Right lobe of liver (tissue), 6 donors: Measurements from ENCODE around the gene CAMTA1. TPM values are rescaled to one million over a fixed set of nuclear protein-coding genes. Genes with fewer than 3 reads are reported as not detected.

ENCODE experiments used
- ATAC-seq, 4 donors: fragments of 200-7000 bp; cut with Tn5 transposase; one replicate each; pipeline ENCODE4 v1.9.1; 2020; ENCODE audit warnings: mild to moderate bottlenecking in 4 of 4, moderate library complexity in 4 of 4
- DNase-seq, 3 donors: peaks; one replicate each; pipeline ENCODE4 v3.0.0-alpha.2; 2020
- H3K27ac ChIP-seq, 3 donors: fragments of 200-600 bp; one replicate each; pipeline ENCODE4 v1.8.0; 2022
- H3K27me3 ChIP-seq, 2 donors: fragments of 200-600 bp; one replicate each; pipeline ENCODE4 v1.8.0; 2022
- H3K36me3 ChIP-seq, 4 donors: fragments of 200-600 bp; sonication (generic) in 1 of 4; one replicate each; pipeline versions ENCODE4 v1.5.1 to v1.8.0; 2017 to 2022; ENCODE audit warnings: control low read depth in 1 of 4
- H3K4me1 ChIP-seq, 4 donors: fragments of 200-600 bp; sonication (generic) in 1 of 4; one replicate each; pipeline versions ENCODE4 v1.5.1 to v1.8.0; 2017 to 2022; ENCODE audit warnings: control low read depth in 1 of 4
- H3K4me3 ChIP-seq, 3 donors: fragments of 200-600 bp; one replicate each; pipeline ENCODE4 v1.8.0; 2022
- H3K9me3 ChIP-seq, 4 donors: fragments of 200-600 bp; sonication (generic) in 1 of 4; one replicate each; pipeline versions ENCODE4 v1.5.1 to v1.8.0; 2017 to 2022; ENCODE audit warnings: control low read depth in 1 of 4
- CTCF ChIP-seq, 4 donors: fragments of 200-600 bp in 3 of 4; fragments of 450-650 bp in 1 of 4; IDR thresholded peaks; one replicate each; pipeline versions ENCODE4 v1.5.1 to v1.8.0; 2016 to 2022; ENCODE audit warnings: antibody characterized with exemption in 4 of 4, mild to moderate bottlenecking in 2 of 4
- POLR2A ChIP-seq: fragments of 450-650 bp; IDR thresholded peaks from one replicate; pipeline ENCODE4 v1.6.1; 2017; ENCODE audit warnings: antibody characterized with exemption, mild to moderate bottlenecking
- WGBS: methylation state at CpG from one replicate; pipeline ENCODE4 v1.1.6; 2018; ENCODE audit warnings: low coverage, low lambda C conversion rate; ENCODE audit not compliant: insufficient coverage; ENCODE audit errors: missing lambda C conversion rate; 5-methylcytosine and 5-hydroxymethylcytosine counted together
- intact Hi-C, 2 donors: fragments of 100-400 bp; cut with DNase I; formaldehyde crosslinking; loops; one replicate each; pipeline versions ENCODE4 v1.11.2 to v1.14.1; 2022
- total RNA-seq, 6 experiments: library from RNA; depleted of rRNA in 2 of 6; stranded (reverse); fragments of >200 nt in 2 of 6; fragmentation: NEBNext Ultra II Directional in 3 of 6; extraction: Animal tissue kit (Norgen Biotek cat#: 25700) in 3 of 6; gene quantifications; one replicate each; pipeline versions ENCODE4 v1.1.0 to v1.2.4, GENCODE V29; 2016 to 2023
- donor health status: DM: no; HTN: yes; CAD: no.
- donor health status: DM: no; HTN: no; CAD: no.
- donor health status: DM: no; HTN: no; CAD: no.
- donor health status: DM: no; HTN: yes; CAD: no.
- donor health status: DM: no; HTN: yes; CAD: no.

CAMTA1 gene
- total RNA-seq, 6 experiments from 2014 or later = 32.3 to 49.4 (median 37.2) TPM

- Histone ChIP-seq H3K27me3 (no peaks in the 10 kb centered on the region), H3K4me3 (no peak overlapping the region), H3K36me3 (no peaks in the 10 kb centered on the region), H3K9me3 (no peaks in the 10 kb centered on the region), H3K4me1 (no peaks in the 10 kb centered on the region), H3K27ac (no peak overlapping the region)
- ATAC-seq (no peak), DNase-seq (no peak)
- TF ChIP-seq POLR2A (no peak), CTCF (IDR thresholded peaks at IDR 0.05) (no peak)
- intact Hi-C loops = no loop called here
- 71% methylated on average over 2 of the region's 10 CpGs for WGBS
These were observed 407.2 kb downstream of the CAMTA1 start for GRCh38 chr1:7192453-7192852.

GRCh38 chr1:7196036-7196911, 411.0 kb downstream of the CAMTA1 start:
- H3K36me3 ChIP-seq = no peaks in the 10 kb centered on the region
- no peaks in the 10 kb centered on the region for H3K27me3 ChIP-seq
- WGBS = 70% methylated on average over 7 of the region's 7 CpGs
- H3K4me3 ChIP-seq = no peak overlapping the region
- H3K27ac ChIP-seq = no peak overlapping the region
- no peak for TF ChIP-seq CTCF (IDR thresholded peaks at IDR 0.05)
- no peak for TF ChIP-seq POLR2A
- H3K4me1 ChIP-seq = no peaks in the 10 kb centered on the region
- DNase-seq (no peak), ATAC-seq (no peak)
- intact Hi-C loops = no loop called here
- no peaks in the 10 kb centered on the region for H3K9me3 ChIP-seq

- WGBS = 67% methylated on average over 4 of the region's 5 CpGs
These were observed 413.4 kb downstream of the CAMTA1 start for GRCh38 chr1:7198664-7199063.

GRCh38 chr1:7199077-7199779, 414.0 kb downstream of the CAMTA1 start:
- 57% methylated on average over 21 of the region's 27 CpGs for WGBS

More at GRCh38 chr1:7198664-7199063, 413.4 kb downstream of the CAMTA1 start:
- TF ChIP-seq POLR2A = no peak
- TF ChIP-seq CTCF (IDR thresholded peaks at IDR 0.05) = no peak
- DNase-seq (no peak), ATAC-seq (no peak)
- intact Hi-C loops = no loop called here
- no peak overlapping the region for H3K4me3 ChIP-seq
- H3K27ac ChIP-seq = no peak overlapping the region
- no peaks in the 10 kb centered on the region for H3K4me1 ChIP-seq
- H3K27me3 ChIP-seq = no peaks in the 10 kb centered on the region
- H3K9me3 ChIP-seq = no peaks in the 10 kb centered on the region
- H3K36me3 ChIP-seq = no peaks in the 10 kb centered on the region

More at GRCh38 chr1:7199077-7199779, 414.0 kb downstream of the CAMTA1 start:
- intact Hi-C loops = no loop called here
- H3K4me1 ChIP-seq = no peaks in the 10 kb centered on the region
- no peaks in the 10 kb centered on the region for H3K27me3 ChIP-seq
- ATAC-seq (peak in 1 of 4 donors; percentile 16), DNase-seq (no peak)
- no peak overlapping the region for H3K27ac ChIP-seq
- TF ChIP-seq CTCF (IDR thresholded peaks at IDR 0.05) (no peak), POLR2A (no peak)
- H3K9me3 ChIP-seq = no peaks in the 10 kb centered on the region
- no peaks in the 10 kb centered on the region for H3K36me3 ChIP-seq
- H3K4me3 ChIP-seq = no peak overlapping the region
